Heart left ventricle (tissue), 16 donors: ENCODE measurements around the gene FKBP1B. TPM values are rescaled to one million over a fixed set of nuclear protein-coding genes. Genes with fewer than 3 reads are reported as not detected.

Source experiments
- ATAC-seq, 4 donors: fragments of 200-7000 bp; cut with Tn5 transposase; one replicate each; pipeline ENCODE4 v1.9.1; 2020 to 2022; ENCODE audit warnings: moderate library complexity in 4 of 4, mild to moderate bottlenecking in 3 of 4, moderate number of reproducible peaks in 1 of 4
- DNase-seq, 5 donors: peaks; one replicate each; pipeline ENCODE4 v3.0.0-alpha.2; 2020
- H3K27ac ChIP-seq, 12 donors: fragments of 200-600 bp; sonication (generic) in 4 of 12; one replicate each; pipeline versions ENCODE4 v1.5.0 to v1.8.0; 2016 to 2022; ENCODE audit warnings: mild to moderate bottlenecking in 2 of 12
- H3K27me3 ChIP-seq, 9 donors: fragments of 200-600 bp; sonication (generic) in 2 of 9; one replicate each; pipeline versions ENCODE4 v1.5.1 to v1.8.0; 2016 to 2022; ENCODE audit warnings: mild to moderate bottlenecking in 3 of 9
- H3K36me3 ChIP-seq, 9 donors: fragments of 200-600 bp; sonication (generic) in 2 of 9; one replicate each; pipeline versions ENCODE4 v1.5.0 to v1.8.0; 2018 to 2022; ENCODE audit warnings: mild to moderate bottlenecking in 2 of 9
- H3K4me1 ChIP-seq, 12 donors: fragments of 200-600 bp; sonication (generic) in 4 of 12; one replicate each; pipeline versions ENCODE4 v1.5.0 to v1.8.0; 2016 to 2022; ENCODE audit warnings: mild to moderate bottlenecking in 3 of 12
- H3K4me3 ChIP-seq, 12 donors: fragments of 200-600 bp; sonication (generic) in 4 of 12; one replicate each; pipeline versions ENCODE4 v1.5.0 to v1.8.0; 2017 to 2022; ENCODE audit warnings: mild to moderate bottlenecking in 9 of 12, moderate library complexity in 4 of 12
- H3K9me3 ChIP-seq, 12 donors: fragments of 200-600 bp; sonication (generic) in 4 of 12; one replicate each; pipeline versions ENCODE4 v1.5.0 to v1.8.0; 2016 to 2022; ENCODE audit warnings: mild to moderate bottlenecking in 1 of 12
- CTCF ChIP-seq, 12 donors: fragments of 200-600 bp; sonication (generic) in 4 of 12; IDR thresholded peaks; one replicate each; pipeline versions ENCODE4 v1.5.0 to v1.8.0; 2018 to 2022; ENCODE audit warnings: antibody characterized with exemption in 12 of 12, mild to moderate bottlenecking in 5 of 12
- POLR2A ChIP-seq, 2 donors: fragments of 450-650 bp; IDR thresholded peaks; one replicate each; pipeline ENCODE4 v1.6.1; 2017; ENCODE audit warnings: antibody characterized with exemption in 2 of 2, mild to moderate bottlenecking in 2 of 2, moderate library complexity in 2 of 2
- WGBS, 4 donors: extraction: QIAGEN DNeasy Blood & Tissue Kit in 2 of 4; methylation state at CpG; one replicate each; pipeline versions ENCODE4 v1.1.5 to v1.1.7; 2013 to 2018; 5-methylcytosine and 5-hydroxymethylcytosine counted together
- intact Hi-C, 10 donors: fragments of 100-400 bp; cut with DNase I; formaldehyde crosslinking; loops; one replicate each; pipeline versions ENCODE4 v1.11.1 to v1.14.2; 2022
- polyA plus RNA-seq, 2 donors: library from polyadenylated mRNA; stranded (reverse); fragments of 200-250 nt; gene quantifications; one replicate each; pipeline ENCODE4 v1.2.3, GENCODE V29; 2013
- total RNA-seq, 9 donors: library from RNA; depleted of rRNA in 2 of 9; stranded (reverse); fragments of >200 nt in 2 of 9; fragmentation: NEBNext Ultra II Directional in 3 of 9; extraction: Animal tissue kit (Norgen Biotek cat#: 25700) in 3 of 9; gene quantifications; one replicate each; pipeline versions ENCODE4 v1.1.0 to v1.2.4, GENCODE V29; 2016 to 2023
- donor health status: ischemic (EF 13 %, LVEDD 7.1; RV severe dilation, severe dysfunction).
- donor health status: healthy with polysubstance abuse.
- donor health status: DM: no; HTN: yes; CAD: no.
- donor health status: DM: no; HTN: no; CAD: no.
- donor health status: ischemic (EF 25% LVEDD 6.9; RV normal size, moderate dysfunction).
- donor health status: ischemic (EF 25% LVEDD 5.7; RV mildly dilated, moderate dysfunction).
- donor health status: healthy.
- donor health status: DM: yes; HTN: yes; CAD: no.
- donor health status: ischemic (EF 35%, LVEDD 5.7; RV mildly dilated, moderate dysfunction).
- donor health status: nonischemic (EF 11% LVEDD 7.7; RV severe dilation, severe dysfunction).
- donor health status: DM: yes; HTN: yes; CAD: no.
- donor health status: PGD.
- donor health status: ischemic (EF 29% LVEDD 5.4; RV normal size, mild dysfunction).
- donor health status: nonischemic (EF 23%, LVEDD 6.1; RV moderate dilation, normal function).

Gene FKBP1B
- total and polyA plus RNA-seq, 11 donors: 1.4 to 7.6 (median 2.6) TPM

DNA sequence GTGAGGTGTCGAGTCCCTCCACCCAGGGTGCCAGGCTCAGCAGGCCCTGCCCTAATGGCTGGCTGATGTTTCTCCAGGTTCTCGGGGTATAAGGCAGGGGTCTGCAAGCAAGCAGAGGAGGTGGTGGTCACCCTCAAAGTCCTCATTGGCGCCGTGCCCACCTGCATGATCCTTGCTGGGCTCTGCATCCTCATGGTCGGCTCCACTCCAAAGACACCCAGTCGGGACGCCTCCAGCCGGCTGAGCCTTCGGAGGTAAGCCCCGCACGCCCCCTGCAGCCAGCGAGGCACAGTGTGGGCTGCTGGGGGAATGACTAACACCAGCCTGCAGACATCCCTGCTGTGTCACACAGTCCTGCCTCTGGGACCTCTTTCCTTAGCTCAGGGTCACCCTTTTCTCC lies 25.5 kb upstream of the FKBP1B start:
- ATAC-seq: peak in 1 of 4 donors; percentile 43
- intact Hi-C loops: no loop called here

DNA sequence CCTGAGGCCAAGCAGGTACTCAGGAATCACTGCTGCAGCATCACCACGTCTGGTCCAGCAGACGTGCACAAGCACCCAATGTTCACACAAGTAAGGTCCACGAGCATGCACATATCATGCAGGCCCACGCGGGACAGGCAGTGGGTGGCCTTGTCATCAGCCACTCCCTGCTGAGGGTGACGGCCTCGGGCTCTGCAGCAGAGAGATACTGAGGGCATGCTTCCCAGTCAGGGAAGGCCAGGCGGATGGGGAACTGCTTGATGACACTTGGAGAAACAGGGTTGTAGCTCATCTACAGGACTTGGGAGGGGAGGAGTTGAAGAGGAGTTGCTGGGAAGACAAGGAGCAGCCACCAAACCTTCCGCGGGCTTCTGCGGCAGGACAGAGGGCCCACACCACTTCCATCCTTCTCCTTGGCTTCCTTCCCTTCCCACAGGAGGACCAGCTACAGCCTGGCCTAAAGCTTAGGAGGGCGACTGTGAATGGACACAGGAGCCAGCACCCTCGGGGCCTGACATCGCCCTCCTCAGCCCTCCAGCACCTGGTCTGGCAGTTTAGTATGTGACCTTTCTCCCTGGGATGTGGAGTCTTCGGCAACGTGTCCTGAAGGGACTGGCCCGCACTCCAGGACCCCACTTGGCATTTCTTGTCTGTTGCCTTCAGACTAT lies 24.4 kb upstream of the FKBP1B start:
- Histone ChIP-seq H3K9me3 (no peaks in the 10 kb centered on the region), H3K4me3 (no peak overlapping the region), H3K36me3 (peaks cover 0 to 46% (median 34%) of the 10 kb centered on the region in 9 donors), H3K4me1 (no peaks in the 10 kb centered on the region), H3K27me3 (no peaks in the 10 kb centered on the region), H3K27ac (no peak overlapping the region)
- 91 to 93% (median 92%) methylated on average over 13 to 17 of the region's 17 CpGs for WGBS, 4 donors
- TF ChIP-seq CTCF (IDR thresholded peaks at IDR 0.05): no peak
- TF ChIP-seq POLR2A (IDR thresholded peaks at IDR 0.05): no peak
- intact Hi-C loops: no loop called here
- ATAC-seq (no peak), DNase-seq (no peak)

More for the DNA sequence above, 25.5 kb upstream of the FKBP1B start:
- Histone ChIP-seq H3K36me3 (peaks cover 0 to 35% (median 23%) of the 10 kb centered on the region in 9 donors), H3K4me1 (no peaks in the 10 kb centered on the region), H3K9me3 (no peaks in the 10 kb centered on the region), H3K27ac (no peak overlapping the region), H3K4me3 (no peak overlapping the region), H3K27me3 (no peaks in the 10 kb centered on the region)
- WGBS, 4 donors: 57 to 70% (median 68%) methylated on average over 12 of the region's 12 CpGs
- no peak for DNase-seq
- no peak for TF ChIP-seq POLR2A (IDR thresholded peaks at IDR 0.05)
- TF ChIP-seq CTCF (IDR thresholded peaks at IDR 0.05): peak in 1 of 12 donors; percentile 18

- H3K4me3 ChIP-seq: no peak overlapping the region
- no peak overlapping the region for H3K27ac ChIP-seq
- ATAC-seq: no peak
- H3K9me3 ChIP-seq: no peaks in the 10 kb centered on the region
- TF ChIP-seq CTCF (IDR thresholded peaks at IDR 0.05) (no peak), POLR2A (IDR thresholded peaks at IDR 0.05) (no peak)
- no peak for DNase-seq
- WGBS, 4 donors: 56 to 69% (median 63%) methylated on average over 2 of the region's 2 CpGs
- peaks cover 0 to 57% (median 45%) of the 10 kb centered on the region in 9 donors for H3K36me3 ChIP-seq
- intact Hi-C loops: no loop called here
- no peaks in the 10 kb centered on the region for H3K27me3 ChIP-seq
- H3K4me1 ChIP-seq: no peaks in the 10 kb centered on the region
Measured at GRCh38 chr2:24026233-24026632, 23.3 kb upstream of the FKBP1B start.

DNA sequence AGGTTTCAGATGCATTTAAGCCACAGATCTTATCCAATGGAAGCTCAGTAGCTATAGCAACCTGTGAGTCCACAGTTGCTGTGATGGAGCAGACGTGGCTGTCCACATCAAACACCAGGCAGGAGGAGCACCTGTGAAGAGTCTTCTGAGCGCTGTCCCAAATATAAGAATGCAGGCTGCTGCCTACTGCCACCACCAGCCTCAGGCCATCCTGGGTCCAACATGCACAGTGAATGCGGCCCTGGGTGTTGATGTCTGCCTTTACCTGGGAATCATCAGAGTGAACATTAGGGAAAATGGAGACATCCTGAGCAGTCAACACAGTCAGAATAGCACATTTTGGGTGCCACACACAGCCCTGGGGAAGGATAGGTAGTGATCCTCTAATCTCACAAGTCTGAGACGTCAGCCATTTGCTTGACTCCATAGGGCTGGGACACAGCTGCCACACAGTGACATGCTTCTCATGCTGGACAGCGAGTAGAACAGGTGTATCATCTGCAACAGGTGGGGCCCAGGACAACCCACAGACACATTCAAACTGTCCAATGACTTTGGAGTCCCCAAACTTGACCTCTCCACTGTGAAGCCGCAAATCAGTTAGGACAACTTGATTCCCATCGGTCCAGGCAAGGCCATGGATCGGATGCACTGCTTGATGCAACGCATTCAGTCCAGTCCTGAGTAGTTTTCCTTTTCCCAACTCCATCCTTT lies 10.6 kb upstream of the FKBP1B start:
- Histone ChIP-seq H3K36me3 (peaks cover 0 to 48% (median 33%) of the 10 kb centered on the region in 9 donors), H3K4me1 (no peaks in the 10 kb centered on the region), H3K27me3 (no peaks in the 10 kb centered on the region), H3K4me3 (no peak overlapping the region), H3K27ac (no peak overlapping the region), H3K9me3 (no peaks in the 10 kb centered on the region)
- TF ChIP-seq POLR2A (IDR thresholded peaks at IDR 0.05) (no peak), CTCF (IDR thresholded peaks at IDR 0.05) (no peak)
- DNase-seq (no peak), ATAC-seq (no peak)
- 92 to 97% (median 95%) methylated on average over 7 to 9 of the region's 9 CpGs for WGBS, 4 donors
- intact Hi-C loops: no loop called here
